ENCODE results near the gene NME3. TPM values are rescaled to one million over a fixed set of nuclear protein-coding genes. Genes with fewer than 3 reads are reported as not detected.

NME3 gene
- total RNA-seq, 1 experiment from 2014 or later: 76.9 TPM

- no peak overlapping the region for H2BK15ac ChIP-seq (ENCODE audit: low read depth, low read length)
- no peak overlapping the region for H3K18ac ChIP-seq (ENCODE audit: insufficient read length, low read depth, low read length)
- H2AFZ ChIP-seq (ENCODE audit: low read length): no peak overlapping the region
- no peaks in the 10 kb centered on the region for H3K27me3 ChIP-seq (ENCODE audit: insufficient read depth, low read length)
- Mint-ChIP-seq H3K9me3 (peaks cover 5 to 9% of the 10 kb centered on the region in 2 experiments), H3K4me3 (no peak overlapping the region), H3K4me1 (no peaks in the 10 kb centered on the region), H3K27me3 (ENCODE audit: low read depth) (no peaks in the 10 kb centered on the region), H3K36me3 (ENCODE audit: insufficient read depth in 1 of 3, low read depth in 3 of 3) (peaks cover 9 to 12% (median 9%) of the 10 kb centered on the region in 3 experiments), H3K27ac (no peak overlapping the region)
- no peak overlapping the region for H4K5ac ChIP-seq (ENCODE audit: insufficient read length, low read depth, low read length)
- H3K23me2 ChIP-seq (ENCODE audit: insufficient read length, low read depth, low read length, poor library complexity, severe bottlenecking): no peaks in the 10 kb centered on the region
- no peak overlapping the region for H2BK12ac ChIP-seq (ENCODE audit: insufficient read length, low read depth, low read length)
- H3K4ac ChIP-seq (ENCODE audit: low read depth, low read length): no peak overlapping the region
- H3K23ac ChIP-seq (ENCODE audit: insufficient read length, low read depth, low read length): no peak overlapping the region
- WGBS (ENCODE audit: extremely low coverage, insufficient read length, low lambda C conversion rate): no CpG with 5 or more reads among the region's 59 CpGs
- no peaks in the 10 kb centered on the region for H3K4me1 ChIP-seq (ENCODE audit: insufficient read depth, low read length)
- H3K27ac ChIP-seq (ENCODE audit: insufficient read length, low read depth, low read length): no peak overlapping the region
- H4K20me1 ChIP-seq (ENCODE audit: control insufficient read depth, insufficient read depth, insufficient read length): no peaks in the 10 kb centered on the region
- no peak overlapping the region for H2BK5ac ChIP-seq (ENCODE audit: insufficient read length, low read length)
- H3K9ac ChIP-seq (ENCODE audit: extremely low read depth, insufficient read length, low read length): no peak overlapping the region
- H2BK20ac ChIP-seq (ENCODE audit: low read depth, low read length, poor library complexity, severe bottlenecking): no peak overlapping the region
- H3K4me2 ChIP-seq (ENCODE audit: insufficient read depth, insufficient read length, low read length): no peak overlapping the region
- H3K9me3 ChIP-seq (ENCODE audit: control insufficient read depth, low read depth, low read length): no peaks in the 10 kb centered on the region
- no peaks in the 10 kb centered on the region for H3K79me2 ChIP-seq (ENCODE audit: insufficient read depth, low read length)
- H4K8ac ChIP-seq (replicated peaks; ENCODE audit: insufficient read length, low read depth, low read length): no peak overlapping the region
- H3K14ac ChIP-seq (ENCODE audit: insufficient read depth, low read length): no peak overlapping the region; the same call in 1 of the 2 replicates
- no peaks in the 10 kb centered on the region for H3K79me1 ChIP-seq (ENCODE audit: insufficient read depth, low read depth, low read length, poor library complexity, severe bottlenecking)
- no peak overlapping the region for H3K56ac ChIP-seq (ENCODE audit: insufficient read length, low read depth, low read length)
- no peak overlapping the region for H4K91ac ChIP-seq (ENCODE audit: insufficient read length, low read depth, low read length)
- H3T11ph ChIP-seq (ENCODE audit: low read length): no peak overlapping the region
- DNase-seq: no peak
- no peak overlapping the region for H2BK120ac ChIP-seq (ENCODE audit: low read depth, low read length, poor library complexity, severe bottlenecking)
- TF ChIP-seq, protein P1, sequence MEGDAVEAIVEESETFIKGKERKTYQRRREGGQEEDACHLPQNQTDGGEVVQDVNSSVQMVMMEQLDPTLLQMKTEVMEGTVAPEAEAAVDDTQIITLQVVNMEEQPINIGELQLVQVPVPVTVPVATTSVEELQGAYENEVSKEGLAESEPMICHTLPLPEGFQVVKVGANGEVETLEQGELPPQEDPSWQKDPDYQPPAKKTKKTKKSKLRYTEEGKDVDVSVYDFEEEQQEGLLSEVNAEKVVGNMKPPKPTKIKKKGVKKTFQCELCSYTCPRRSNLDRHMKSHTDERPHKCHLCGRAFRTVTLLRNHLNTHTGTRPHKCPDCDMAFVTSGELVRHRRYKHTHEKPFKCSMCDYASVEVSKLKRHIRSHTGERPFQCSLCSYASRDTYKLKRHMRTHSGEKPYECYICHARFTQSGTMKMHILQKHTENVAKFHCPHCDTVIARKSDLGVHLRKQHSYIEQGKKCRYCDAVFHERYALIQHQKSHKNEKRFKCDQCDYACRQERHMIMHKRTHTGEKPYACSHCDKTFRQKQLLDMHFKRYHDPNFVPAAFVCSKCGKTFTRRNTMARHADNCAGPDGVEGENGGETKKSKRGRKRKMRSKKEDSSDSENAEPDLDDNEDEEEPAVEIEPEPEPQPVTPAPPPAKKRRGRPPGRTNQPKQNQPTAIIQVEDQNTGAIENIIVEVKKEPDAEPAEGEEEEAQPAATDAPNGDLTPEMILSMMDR (conservative IDR thresholded peaks at IDR 0.05): no peak
- no peak overlapping the region for H2AK5ac ChIP-seq (ENCODE audit: insufficient read length, low read length)
Observed at GRCh38 chr16:1791943-1792812, 20.8 kb upstream of the NME3 start.

All from H9 (cell line).